GM12864 (cell line): ENCODE measurements around the gene RFX4.

Experiments
- DNase-seq: peaks from one replicate; pipeline ENCODE4 v3.0.0-alpha.2; 2011; ENCODE audit warnings: low read depth
- H3K4me3 ChIP-seq: 2 replicates; pipeline ENCODE4 v1.5.1; 2011; ENCODE audit warnings: mild to moderate bottlenecking, low read depth, low read length, control low read depth
- CTCF ChIP-seq: IDR thresholded peaks from 2 replicates; pipeline ENCODE4 v1.5.1; 2011; ENCODE audit warnings: low read depth, mild to moderate bottlenecking, moderate library complexity, low read length, control low read depth, inconsistent platforms; ENCODE audit errors: missing control alignments

Gene RFX4

GRCh38 chr12:106594447-106594846 is 11.6 kb downstream of the RFX4 start:
- TF ChIP-seq CTCF, result no peak
- H3K4me3 ChIP-seq, result no peak overlapping the region

GRCh38 chr12:106595268-106595667 is 12.5 kb downstream of the RFX4 start:
- H3K4me3 ChIP-seq, result no peak overlapping the region
- no peak for DNase-seq
- no peak for TF ChIP-seq CTCF

More at GRCh38 chr12:106594447-106594846, 11.6 kb downstream of the RFX4 start:
- no peak for DNase-seq

GRCh38 chr12:106598003-106598402 is 15.2 kb downstream of the RFX4 start:
- no peak for TF ChIP-seq CTCF
- DNase-seq, result no peak
- H3K4me3 ChIP-seq, result no peak overlapping the region

- TF ChIP-seq CTCF, result no peak
- DNase-seq, result no peak
- no peak overlapping the region for H3K4me3 ChIP-seq
Measured at GRCh38 chr12:106599302-106599701, 16.5 kb downstream of the RFX4 start.

- DNase-seq, result no peak
- no peak for TF ChIP-seq CTCF
- no peak overlapping the region for H3K4me3 ChIP-seq
Measured at GRCh38 chr12:106600503-106600902, 17.7 kb downstream of the RFX4 start.

GRCh38 chr12:106601031-106601430 is 18.2 kb downstream of the RFX4 start:
- DNase-seq, result no peak
- no peak overlapping the region for H3K4me3 ChIP-seq
- no peak for TF ChIP-seq CTCF

- TF ChIP-seq CTCF, result no peak
Measured at GRCh38 chr12:106601496-106601895, 18.7 kb downstream of the RFX4 start.

More at GRCh38 chr12:106601496-106601895, 18.7 kb downstream of the RFX4 start:
- DNase-seq, result no peak
- H3K4me3 ChIP-seq, result no peak overlapping the region
